SU-DHL-6 (cell line): ENCODE results near the gene ABCD1.

Source experiments
- H2AFZ ChIP-seq: fragments of 200-600 bp; sonication (generic); 2 replicates; pipeline ENCODE4 v1.6.1; 2014; ENCODE audit warnings: low read depth, mild to moderate bottlenecking, moderate library complexity, mixed read lengths, antibody characterized with exemption, low read length; ENCODE audit not compliant: severe bottlenecking
- H3F3A ChIP-seq: fragments of 200-600 bp; shearing (Covaris generic); 2 replicates; pipeline ENCODE4 v1.6.0; 2016; ENCODE audit warnings: antibody characterized with exemption, mild to moderate bottlenecking; ENCODE audit not compliant: insufficient read depth
- H3K27ac ChIP-seq: fragments of 200-600 bp; sonication (generic); 2 replicates; pipeline ENCODE4 v1.5.1; 2016; ENCODE audit warnings: low read depth, mild to moderate bottlenecking, low read length, moderate library complexity, mixed read lengths
- H3K27me3 ChIP-seq: fragments of 200-600 bp; sonication (generic), shearing (Covaris generic); 2 replicates; pipeline ENCODE4 v1.6.0; 2014; ENCODE audit warnings: mild to moderate bottlenecking, low read length
- H3K36me3 ChIP-seq: fragments of 200-600 bp; sonication (generic); 2 replicates; pipeline ENCODE4 v1.6.1; 2014; ENCODE audit warnings: mild to moderate bottlenecking, low read length, mixed read lengths
- H3K4me2 ChIP-seq: fragments of 300-600, 200-600 bp; shearing (Covaris generic), sonication (generic); 2 replicates; pipeline ENCODE4 v1.6.0; 2014; ENCODE audit warnings: low read length, low read depth, mild to moderate bottlenecking; ENCODE audit not compliant: poor library complexity, severe bottlenecking
- H3K4me3 ChIP-seq: fragments of 200-600 bp; sonication (generic); 2 replicates; pipeline ENCODE4 v1.5.1; 2014; ENCODE audit warnings: antibody characterized with exemption, low read length, mild to moderate bottlenecking, mixed read lengths; ENCODE audit not compliant: insufficient read depth, poor library complexity, severe bottlenecking
- H3K79me2 ChIP-seq: fragments of 200-600 bp; sonication (generic); 2 replicates; pipeline ENCODE4 v1.6.1; 2014; ENCODE audit warnings: mild to moderate bottlenecking, low read length, moderate library complexity; ENCODE audit not compliant: insufficient read depth
- H3K9ac ChIP-seq: fragments of 200-600 bp; sonication (generic); 2 replicates; pipeline ENCODE4 v1.7.0; 2014; ENCODE audit warnings: mild to moderate bottlenecking, low read length
- H3K9me2 ChIP-seq: fragments of 200-600 bp; sonication (generic); replicated peaks from 2 replicates; pipeline ENCODE4 v1.6.1; 2014; ENCODE audit warnings: low read length; ENCODE audit not compliant: insufficient read depth
- H3K9me3 ChIP-seq: fragments of 200-600 bp; sonication (generic); 2 replicates; pipeline ENCODE4 v1.6.1; 2014; ENCODE audit warnings: low read length, mixed read lengths; ENCODE audit not compliant: insufficient read depth
- H4K20me1 ChIP-seq: fragments of 200-600 bp; sonication (generic); 2 replicates; pipeline ENCODE4 v1.6.1; 2014; ENCODE audit warnings: low read depth, mild to moderate bottlenecking, antibody characterized with exemption, low read length, moderate library complexity, mixed read lengths
- EZH2phosphoT487 ChIP-seq: fragments of 200-600 bp; sonication (generic), shearing (Covaris generic); conservative IDR thresholded peaks from 2 replicates; pipeline ENCODE4 v1.6.1; 2018; ENCODE audit warnings: mild to moderate bottlenecking, antibody characterized with exemption, low read length, moderate library complexity, mixed read lengths
- TF ChIP-seq, protein P1 (sequence below): fragments of 200-600 bp; sonication (generic); IDR thresholded peaks from one replicate; pipeline ENCODE4 v1.5.1; 2017; ENCODE audit warnings: antibody characterized with exemption, mild to moderate bottlenecking, low read length, moderate library complexity; ENCODE audit not compliant: insufficient read depth, poor library complexity, severe bottlenecking

The ABCD1 gene

DNA sequence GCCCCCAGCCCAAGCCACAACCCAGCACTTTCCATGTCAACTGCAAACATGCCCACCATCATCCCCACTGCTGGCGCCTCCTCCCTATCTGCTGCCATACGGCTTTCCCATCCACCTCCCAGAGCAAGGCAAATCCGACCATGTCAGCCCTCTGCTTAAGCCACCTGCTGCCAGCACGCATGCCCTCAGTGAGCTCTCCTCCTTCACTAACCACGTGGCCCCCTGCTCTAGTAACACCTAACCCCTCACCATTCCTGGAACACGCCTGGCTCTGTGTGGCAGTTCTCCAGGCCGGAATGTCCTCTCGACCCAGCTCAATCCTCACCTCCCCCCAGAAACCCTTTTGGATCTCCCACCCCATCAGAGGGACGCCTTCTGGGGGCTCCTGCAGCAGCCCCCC is 17.9 kb upstream of the ABCD1 start:
- H3K9ac ChIP-seq: no peak overlapping the region
- no peak overlapping the region for H3K4me3 ChIP-seq
- TF ChIP-seq, protein P1, sequence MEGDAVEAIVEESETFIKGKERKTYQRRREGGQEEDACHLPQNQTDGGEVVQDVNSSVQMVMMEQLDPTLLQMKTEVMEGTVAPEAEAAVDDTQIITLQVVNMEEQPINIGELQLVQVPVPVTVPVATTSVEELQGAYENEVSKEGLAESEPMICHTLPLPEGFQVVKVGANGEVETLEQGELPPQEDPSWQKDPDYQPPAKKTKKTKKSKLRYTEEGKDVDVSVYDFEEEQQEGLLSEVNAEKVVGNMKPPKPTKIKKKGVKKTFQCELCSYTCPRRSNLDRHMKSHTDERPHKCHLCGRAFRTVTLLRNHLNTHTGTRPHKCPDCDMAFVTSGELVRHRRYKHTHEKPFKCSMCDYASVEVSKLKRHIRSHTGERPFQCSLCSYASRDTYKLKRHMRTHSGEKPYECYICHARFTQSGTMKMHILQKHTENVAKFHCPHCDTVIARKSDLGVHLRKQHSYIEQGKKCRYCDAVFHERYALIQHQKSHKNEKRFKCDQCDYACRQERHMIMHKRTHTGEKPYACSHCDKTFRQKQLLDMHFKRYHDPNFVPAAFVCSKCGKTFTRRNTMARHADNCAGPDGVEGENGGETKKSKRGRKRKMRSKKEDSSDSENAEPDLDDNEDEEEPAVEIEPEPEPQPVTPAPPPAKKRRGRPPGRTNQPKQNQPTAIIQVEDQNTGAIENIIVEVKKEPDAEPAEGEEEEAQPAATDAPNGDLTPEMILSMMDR: no peak
- TF ChIP-seq EZH2phosphoT487: no peak
- no peaks in the 10 kb centered on the region for H3F3A ChIP-seq
- H3K9me3 ChIP-seq: no peaks in the 10 kb centered on the region
- no peak overlapping the region for H3K27ac ChIP-seq
- no peaks in the 10 kb centered on the region for H3K9me2 ChIP-seq
- no peaks in the 10 kb centered on the region for H4K20me1 ChIP-seq
- no peak overlapping the region for H2AFZ ChIP-seq
- no peak overlapping the region for H3K4me2 ChIP-seq
- H3K36me3 ChIP-seq: no peaks in the 10 kb centered on the region
- no peaks in the 10 kb centered on the region for H3K27me3 ChIP-seq
- H3K79me2 ChIP-seq: no peaks in the 10 kb centered on the region

DNA sequence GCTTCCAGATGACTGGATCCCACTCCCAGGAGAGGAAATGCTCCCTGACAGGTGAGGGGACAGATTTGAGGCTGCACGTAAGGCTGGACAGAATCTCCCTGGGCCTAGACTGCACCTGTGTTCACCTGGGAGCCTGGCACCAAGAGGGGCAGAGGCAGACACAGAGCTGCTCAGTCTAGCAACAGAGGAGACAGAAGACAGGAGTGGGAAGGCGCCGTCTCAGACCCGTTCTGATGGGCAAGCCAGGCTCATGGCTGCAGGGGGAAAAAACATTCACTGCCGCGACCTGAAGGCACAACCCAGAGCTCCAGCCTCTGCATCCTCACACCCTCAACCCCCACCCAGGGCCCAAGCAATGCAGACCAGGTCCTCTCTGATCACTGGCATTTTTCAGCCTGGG is 17.2 kb upstream of the ABCD1 start:
- no peak overlapping the region for H3K4me2 ChIP-seq
- H3K27me3 ChIP-seq: no peaks in the 10 kb centered on the region
- H3K9me2 ChIP-seq: no peaks in the 10 kb centered on the region
- H3K4me3 ChIP-seq: no peak overlapping the region
- no peak overlapping the region for H2AFZ ChIP-seq
- H3K9ac ChIP-seq: no peak overlapping the region
- H3F3A ChIP-seq: no peaks in the 10 kb centered on the region
- H4K20me1 ChIP-seq: no peaks in the 10 kb centered on the region
- no peak for TF ChIP-seq EZH2phosphoT487
- TF ChIP-seq, protein P1: no peak
- no peak overlapping the region for H3K27ac ChIP-seq
- no peaks in the 10 kb centered on the region for H3K9me3 ChIP-seq
- no peaks in the 10 kb centered on the region for H3K79me2 ChIP-seq
- H3K36me3 ChIP-seq: no peaks in the 10 kb centered on the region

DNA sequence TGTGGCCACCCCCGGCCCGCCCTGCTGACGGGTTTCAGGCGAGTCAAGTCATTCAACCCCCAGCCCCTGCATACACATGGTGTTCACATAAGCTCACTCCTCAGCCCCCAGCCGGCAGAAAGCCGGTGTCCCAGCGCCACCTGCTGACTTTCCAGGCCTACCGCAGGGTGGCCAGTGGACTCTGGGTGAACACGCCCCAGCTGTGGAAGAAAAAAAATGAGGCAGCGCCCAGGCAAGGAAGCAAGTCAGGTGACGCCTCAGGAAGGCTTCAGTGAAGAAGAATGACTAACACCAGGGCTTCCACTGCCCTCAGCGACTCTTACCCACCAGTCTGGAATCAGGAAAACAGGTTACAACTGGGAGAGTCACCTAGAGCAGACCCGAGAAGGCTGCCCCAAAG is 16.2 kb upstream of the ABCD1 start:
- Histone ChIP-seq H2AFZ (no peak overlapping the region), H3K27ac (no peak overlapping the region), H3K36me3 (no peaks in the 10 kb centered on the region), H3K4me2 (no peak overlapping the region), H3K9ac (no peak overlapping the region), H3F3A (no peaks in the 10 kb centered on the region), H3K79me2 (no peaks in the 10 kb centered on the region), H4K20me1 (no peaks in the 10 kb centered on the region), H3K4me3 (no peak overlapping the region), H3K9me2 (no peaks in the 10 kb centered on the region), H3K27me3 (no peaks in the 10 kb centered on the region), H3K9me3 (no peaks in the 10 kb centered on the region)
- TF ChIP-seq, protein P1: no peak
- TF ChIP-seq EZH2phosphoT487: no peak
